ENCODE data around the gene RGPD5.
"Not testable (repeated sequence)": the region's sequence is repeated elsewhere in the genome, so short reads cannot be mapped to it uniquely, and the experiment has no call there.

DNA sequence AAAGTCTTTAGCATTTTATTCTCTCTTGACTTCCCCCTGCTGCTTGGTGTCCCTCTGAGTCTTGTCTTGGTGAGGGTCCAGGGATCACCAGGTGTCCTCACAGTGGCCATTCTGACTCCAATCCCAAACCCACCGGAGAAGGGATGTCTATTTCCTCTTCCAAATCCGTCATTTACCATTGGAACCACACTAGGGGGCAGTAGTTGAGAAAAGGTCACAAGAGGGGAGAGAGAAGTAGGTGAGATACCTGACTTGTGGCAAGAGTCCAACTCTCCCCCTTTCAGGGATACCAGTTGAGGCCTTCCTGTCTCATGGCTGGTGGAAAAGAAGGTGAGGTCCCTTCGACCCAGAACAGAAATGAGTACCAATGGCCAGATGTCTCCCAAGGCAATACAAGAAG lies 82.5 kb downstream of the RGPD5 start:
- TF ChIP-seq, protein P1, sequence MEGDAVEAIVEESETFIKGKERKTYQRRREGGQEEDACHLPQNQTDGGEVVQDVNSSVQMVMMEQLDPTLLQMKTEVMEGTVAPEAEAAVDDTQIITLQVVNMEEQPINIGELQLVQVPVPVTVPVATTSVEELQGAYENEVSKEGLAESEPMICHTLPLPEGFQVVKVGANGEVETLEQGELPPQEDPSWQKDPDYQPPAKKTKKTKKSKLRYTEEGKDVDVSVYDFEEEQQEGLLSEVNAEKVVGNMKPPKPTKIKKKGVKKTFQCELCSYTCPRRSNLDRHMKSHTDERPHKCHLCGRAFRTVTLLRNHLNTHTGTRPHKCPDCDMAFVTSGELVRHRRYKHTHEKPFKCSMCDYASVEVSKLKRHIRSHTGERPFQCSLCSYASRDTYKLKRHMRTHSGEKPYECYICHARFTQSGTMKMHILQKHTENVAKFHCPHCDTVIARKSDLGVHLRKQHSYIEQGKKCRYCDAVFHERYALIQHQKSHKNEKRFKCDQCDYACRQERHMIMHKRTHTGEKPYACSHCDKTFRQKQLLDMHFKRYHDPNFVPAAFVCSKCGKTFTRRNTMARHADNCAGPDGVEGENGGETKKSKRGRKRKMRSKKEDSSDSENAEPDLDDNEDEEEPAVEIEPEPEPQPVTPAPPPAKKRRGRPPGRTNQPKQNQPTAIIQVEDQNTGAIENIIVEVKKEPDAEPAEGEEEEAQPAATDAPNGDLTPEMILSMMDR (IDR thresholded peaks at IDR 0.05), result not testable (repeated sequence)
- not testable (repeated sequence) for TF ChIP-seq POLR2A, EP300, POLR2AphosphoS5 (IDR thresholded peaks at IDR 0.05)

All from stomach (tissue), 4 donors.